ENCODE data around the gene HRAS.

The HRAS gene

DNA sequence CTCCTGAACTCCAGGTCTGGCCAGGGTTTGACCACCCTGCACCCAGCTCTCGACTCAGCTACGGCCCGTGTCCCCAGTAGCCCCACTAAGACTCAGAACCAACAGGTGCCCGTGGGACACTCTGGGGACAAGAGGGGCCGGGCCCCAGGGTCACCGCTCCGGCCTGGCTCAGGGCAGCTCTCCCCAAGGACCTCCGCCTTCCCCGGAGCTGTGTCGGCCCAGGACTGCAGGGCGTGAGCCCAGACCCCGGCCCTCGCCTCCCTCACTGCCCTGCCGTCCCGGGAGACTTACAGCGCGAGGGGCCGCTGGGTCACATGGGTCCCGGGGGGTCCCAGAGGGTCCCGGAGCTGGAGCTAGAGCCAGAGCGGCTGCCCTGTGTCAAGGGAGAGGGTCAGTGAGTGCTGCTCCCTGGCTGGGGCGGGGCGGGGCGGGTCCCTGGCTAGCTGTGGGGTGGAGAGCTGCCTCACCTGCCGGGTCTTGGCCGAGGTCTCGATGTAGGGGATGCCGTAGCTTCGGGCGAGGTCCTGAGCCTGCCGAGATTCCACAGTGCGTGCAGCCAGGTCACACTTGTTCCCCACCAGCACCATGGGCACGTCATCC lies 2.3 kb downstream of the HRAS start:
- TF ChIP-seq FOXP2 (optimal IDR thresholded peaks at IDR 0.05; ENCODE audit: borderline replicate concordance, extremely low read depth, extremely low read length, insufficient read depth) (no peak), SIN3A (IDR thresholded peaks at IDR 0.05; ENCODE audit: borderline replicate concordance, insufficient read depth, low read length) (no peak), TAF1 (IDR thresholded peaks at IDR 0.05; ENCODE audit: borderline replicate concordance, insufficient read depth, low read length) (no peak), POLR2AphosphoS5 (IDR thresholded peaks at IDR 0.05; ENCODE audit: low read depth, low read length) (no peak)
- TF ChIP-seq, protein P1, sequence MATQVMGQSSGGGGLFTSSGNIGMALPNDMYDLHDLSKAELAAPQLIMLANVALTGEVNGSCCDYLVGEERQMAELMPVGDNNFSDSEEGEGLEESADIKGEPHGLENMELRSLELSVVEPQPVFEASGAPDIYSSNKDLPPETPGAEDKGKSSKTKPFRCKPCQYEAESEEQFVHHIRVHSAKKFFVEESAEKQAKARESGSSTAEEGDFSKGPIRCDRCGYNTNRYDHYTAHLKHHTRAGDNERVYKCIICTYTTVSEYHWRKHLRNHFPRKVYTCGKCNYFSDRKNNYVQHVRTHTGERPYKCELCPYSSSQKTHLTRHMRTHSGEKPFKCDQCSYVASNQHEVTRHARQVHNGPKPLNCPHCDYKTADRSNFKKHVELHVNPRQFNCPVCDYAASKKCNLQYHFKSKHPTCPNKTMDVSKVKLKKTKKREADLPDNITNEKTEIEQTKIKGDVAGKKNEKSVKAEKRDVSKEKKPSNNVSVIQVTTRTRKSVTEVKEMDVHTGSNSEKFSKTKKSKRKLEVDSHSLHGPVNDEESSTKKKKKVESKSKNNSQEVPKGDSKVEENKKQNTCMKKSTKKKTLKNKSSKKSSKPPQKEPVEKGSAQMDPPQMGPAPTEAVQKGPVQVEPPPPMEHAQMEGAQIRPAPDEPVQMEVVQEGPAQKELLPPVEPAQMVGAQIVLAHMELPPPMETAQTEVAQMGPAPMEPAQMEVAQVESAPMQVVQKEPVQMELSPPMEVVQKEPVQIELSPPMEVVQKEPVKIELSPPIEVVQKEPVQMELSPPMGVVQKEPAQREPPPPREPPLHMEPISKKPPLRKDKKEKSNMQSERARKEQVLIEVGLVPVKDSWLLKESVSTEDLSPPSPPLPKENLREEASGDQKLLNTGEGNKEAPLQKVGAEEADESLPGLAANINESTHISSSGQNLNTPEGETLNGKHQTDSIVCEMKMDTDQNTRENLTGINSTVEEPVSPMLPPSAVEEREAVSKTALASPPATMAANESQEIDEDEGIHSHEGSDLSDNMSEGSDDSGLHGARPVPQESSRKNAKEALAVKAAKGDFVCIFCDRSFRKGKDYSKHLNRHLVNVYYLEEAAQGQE (IDR thresholded peaks at IDR 0.05; ENCODE audit: insufficient read depth in 1 of 2, low read depth in 2 of 2, low read length in 2 of 2): no peak

DNA sequence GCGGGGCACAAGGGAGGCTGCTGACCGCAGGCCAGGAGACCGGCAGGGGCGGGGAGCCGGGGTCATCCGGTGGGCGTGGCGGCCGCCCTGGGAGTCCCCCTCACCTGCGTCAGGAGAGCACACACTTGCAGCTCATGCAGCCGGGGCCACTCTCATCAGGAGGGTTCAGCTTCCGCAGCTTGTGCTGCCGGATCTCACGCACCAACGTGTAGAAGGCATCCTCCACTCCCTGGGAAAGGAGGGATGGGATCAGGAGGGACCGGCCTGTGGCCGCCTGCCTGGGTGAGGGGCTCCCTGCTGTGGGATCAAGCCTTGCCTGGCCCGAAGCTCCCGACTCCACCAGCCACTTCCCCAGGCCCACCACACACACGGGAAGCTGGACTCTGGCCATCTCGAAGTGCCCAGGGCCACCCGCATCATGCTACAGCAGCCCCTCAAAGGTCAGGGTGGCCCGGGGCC lies 2.8 kb downstream of the HRAS start:
- TF ChIP-seq TAF1 (IDR thresholded peaks at IDR 0.05; ENCODE audit: borderline replicate concordance, insufficient read depth, low read length): no peak
- TF ChIP-seq SIN3A (IDR thresholded peaks at IDR 0.05; ENCODE audit: borderline replicate concordance, insufficient read depth, low read length): no peak
- TF ChIP-seq, protein P1 (IDR thresholded peaks at IDR 0.05; ENCODE audit: insufficient read depth in 1 of 2, low read depth in 2 of 2, low read length in 2 of 2): no peak
- no peak for TF ChIP-seq FOXP2 (optimal IDR thresholded peaks at IDR 0.05; ENCODE audit: borderline replicate concordance, extremely low read depth, extremely low read length, insufficient read depth)
- TF ChIP-seq POLR2AphosphoS5 (IDR thresholded peaks at IDR 0.05; ENCODE audit: low read depth, low read length): no peak

DNA sequence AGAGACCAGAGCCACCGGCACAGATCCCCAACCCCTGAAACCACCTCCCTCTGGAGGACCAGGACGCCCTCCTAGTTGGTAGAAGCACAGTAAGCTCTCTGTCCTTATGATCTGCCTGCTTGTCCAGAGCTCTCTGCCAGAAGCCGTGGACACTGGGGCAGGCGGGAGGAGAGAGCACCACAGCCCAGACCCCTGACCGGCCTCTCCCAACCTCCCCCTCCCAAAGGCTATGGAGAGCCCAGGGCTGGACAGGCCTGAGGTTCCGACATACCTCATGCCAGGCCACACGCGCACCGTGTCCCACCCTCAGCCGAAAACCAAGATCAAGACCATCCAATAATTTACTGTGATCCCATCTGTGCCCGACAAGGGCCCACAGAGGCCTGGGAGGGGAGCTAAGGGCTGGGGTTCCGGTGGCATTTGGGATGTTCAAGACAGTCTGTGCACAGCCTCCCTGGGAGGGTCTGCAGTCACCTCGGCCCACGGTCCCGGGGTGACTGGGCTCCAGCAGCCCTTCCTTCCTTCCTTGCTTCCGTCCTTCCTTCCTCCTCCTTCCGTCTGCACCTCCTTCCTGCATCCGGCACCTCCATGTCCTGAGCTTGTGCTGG lies 3.4 kb downstream of the HRAS start:
- no peak for TF ChIP-seq FOXP2 (optimal IDR thresholded peaks at IDR 0.05; ENCODE audit: borderline replicate concordance, extremely low read depth, extremely low read length, insufficient read depth)
- TF ChIP-seq SIN3A (IDR thresholded peaks at IDR 0.05; ENCODE audit: borderline replicate concordance, insufficient read depth, low read length): no peak
- TF ChIP-seq, protein P1 (IDR thresholded peaks at IDR 0.05; ENCODE audit: insufficient read depth in 1 of 2, low read depth in 2 of 2, low read length in 2 of 2): no peak
- no peak for TF ChIP-seq TAF1 (IDR thresholded peaks at IDR 0.05; ENCODE audit: borderline replicate concordance, insufficient read depth, low read length)
- TF ChIP-seq POLR2AphosphoS5 (IDR thresholded peaks at IDR 0.05; ENCODE audit: low read depth, low read length): no peak

DNA sequence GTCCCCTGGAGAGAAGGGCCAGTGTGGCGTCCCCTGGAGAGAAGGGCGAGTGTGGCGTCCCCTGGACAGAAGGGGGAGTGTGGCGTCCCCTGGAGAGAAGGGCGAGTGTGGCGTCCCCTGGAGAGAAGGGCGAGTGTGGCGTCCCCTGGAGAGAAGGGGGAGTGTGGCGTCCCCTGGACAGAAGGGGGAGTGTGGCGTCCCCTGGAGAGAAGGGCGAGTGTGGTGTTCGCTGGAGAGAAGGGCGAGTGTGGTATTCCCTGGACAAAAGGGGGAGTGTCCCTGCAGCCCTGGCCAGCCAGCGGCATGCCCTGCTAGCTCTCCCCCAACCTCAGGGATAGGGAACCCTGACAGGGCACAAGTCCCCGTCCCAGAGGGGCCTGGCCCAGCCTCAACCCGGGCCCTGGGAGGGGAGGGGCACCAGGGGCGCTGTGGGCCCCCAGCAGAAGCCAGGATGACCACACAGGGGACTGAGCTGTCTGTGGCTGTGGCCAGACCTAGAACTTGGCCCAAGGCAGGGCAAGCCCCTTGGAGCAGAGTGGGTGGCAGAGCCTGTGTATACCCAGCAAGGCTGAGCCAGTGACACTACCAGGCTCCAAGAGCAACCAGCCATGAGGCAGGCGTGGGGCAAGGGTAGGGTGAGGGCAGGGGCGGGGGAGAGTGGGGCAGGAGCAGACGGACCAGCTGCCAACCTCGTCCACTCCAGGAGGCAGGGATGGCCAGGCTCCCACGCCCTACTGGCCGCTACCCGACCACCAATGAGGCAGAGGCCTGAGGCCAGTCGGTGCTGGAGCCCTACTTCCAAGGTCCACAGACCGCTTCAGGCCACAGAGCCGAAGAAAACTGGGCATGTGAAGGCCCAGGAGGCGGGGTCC lies 4.2 kb downstream of the HRAS start:
- no peak for TF ChIP-seq FOXP2 (optimal IDR thresholded peaks at IDR 0.05; ENCODE audit: borderline replicate concordance, extremely low read depth, extremely low read length, insufficient read depth)
- no peak for TF ChIP-seq TAF1 (IDR thresholded peaks at IDR 0.05; ENCODE audit: borderline replicate concordance, insufficient read depth, low read length)
- TF ChIP-seq POLR2AphosphoS5 (IDR thresholded peaks at IDR 0.05; ENCODE audit: low read depth, low read length): no peak
- TF ChIP-seq, protein P1 (IDR thresholded peaks at IDR 0.05; ENCODE audit: insufficient read depth in 1 of 2, low read depth in 2 of 2, low read length in 2 of 2): no peak
- no peak for TF ChIP-seq SIN3A (IDR thresholded peaks at IDR 0.05; ENCODE audit: borderline replicate concordance, insufficient read depth, low read length)
